ENCODE data around the gene SEC31A.

The SEC31A gene

DNA sequence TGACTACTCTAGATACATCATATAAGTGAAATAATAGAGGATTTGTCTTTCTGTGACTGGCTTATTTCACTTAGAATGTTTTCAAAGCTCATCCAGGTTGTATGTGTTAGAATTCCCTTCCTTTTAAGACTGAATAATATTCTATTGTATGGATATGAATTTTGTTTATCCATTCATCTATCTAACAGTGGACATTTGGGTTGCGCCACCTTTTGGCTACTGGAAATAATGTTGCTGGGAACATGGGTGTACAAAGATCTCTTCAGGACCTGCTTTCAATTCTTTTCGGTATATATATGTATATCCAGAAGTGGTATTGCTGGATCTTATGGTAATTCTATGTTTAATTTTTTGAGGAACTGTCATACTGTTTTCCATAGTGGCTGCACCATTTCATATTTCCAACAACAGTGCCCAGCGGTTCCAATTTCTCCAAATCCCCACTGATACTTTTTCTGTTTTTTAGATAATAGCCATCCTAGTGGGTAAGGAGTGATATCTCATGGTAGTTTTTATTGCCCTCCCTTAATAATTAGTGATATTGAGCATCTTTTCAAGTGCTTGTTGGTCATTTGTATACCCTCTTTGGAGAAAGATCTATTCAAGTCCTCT lies 88.9 kb downstream of the SEC31A start:
- no peak overlapping the region for H4K8ac ChIP-seq (ENCODE audit: low read depth, low read length)
- H2BK15ac ChIP-seq (replicated peaks; ENCODE audit: low read depth) = no peak overlapping the region
- no peak overlapping the region for H3K4me2 ChIP-seq (ENCODE audit: low read length)
- no peaks in the 10 kb centered on the region for H3K79me2 ChIP-seq (ENCODE audit: control insufficient read depth, insufficient read depth, low read length)
- H2BK120ac ChIP-seq (ENCODE audit: low read depth, low read length) = no peak overlapping the region
- no peak overlapping the region for H4K5ac ChIP-seq (ENCODE audit: low read length)
- H2AK5ac ChIP-seq (ENCODE audit: low read length) = no peak overlapping the region
- H3K9ac ChIP-seq (ENCODE audit: low read length) = no peak overlapping the region
- H3K4me3 ChIP-seq (ENCODE audit: low read length) = no peak overlapping the region
- H3K18ac ChIP-seq (ENCODE audit: low read length) = no peak overlapping the region
- H3K27me3 ChIP-seq (ENCODE audit: insufficient read depth, low read length, poor library complexity) = peaks cover 36% of the 10 kb centered on the region
- no peak overlapping the region for H3K56ac ChIP-seq (ENCODE audit: low read length)
- DNase-seq = no peak
- WGBS (ENCODE audit: extremely low coverage, insufficient coverage, low lambda C conversion rate) = no CpG with 5 or more reads among the region's 3 CpGs
- no peaks in the 10 kb centered on the region for H3K36me3 ChIP-seq (ENCODE audit: control insufficient read depth, insufficient read depth, low read length)
- no peak overlapping the region for H2BK5ac ChIP-seq (ENCODE audit: low read length)
- no peak overlapping the region for H3K23ac ChIP-seq (ENCODE audit: low read length)
- H3K27ac ChIP-seq (ENCODE audit: low read depth, low read length) = no peak overlapping the region
- H3K4me1 ChIP-seq (ENCODE audit: control insufficient read depth, low read depth, low read length) = peaks cover 2% of the 10 kb centered on the region
- no peaks in the 10 kb centered on the region for H3K79me1 ChIP-seq (ENCODE audit: low read length)
- no peak overlapping the region for H3K4ac ChIP-seq (ENCODE audit: low read depth, low read length)

DNA sequence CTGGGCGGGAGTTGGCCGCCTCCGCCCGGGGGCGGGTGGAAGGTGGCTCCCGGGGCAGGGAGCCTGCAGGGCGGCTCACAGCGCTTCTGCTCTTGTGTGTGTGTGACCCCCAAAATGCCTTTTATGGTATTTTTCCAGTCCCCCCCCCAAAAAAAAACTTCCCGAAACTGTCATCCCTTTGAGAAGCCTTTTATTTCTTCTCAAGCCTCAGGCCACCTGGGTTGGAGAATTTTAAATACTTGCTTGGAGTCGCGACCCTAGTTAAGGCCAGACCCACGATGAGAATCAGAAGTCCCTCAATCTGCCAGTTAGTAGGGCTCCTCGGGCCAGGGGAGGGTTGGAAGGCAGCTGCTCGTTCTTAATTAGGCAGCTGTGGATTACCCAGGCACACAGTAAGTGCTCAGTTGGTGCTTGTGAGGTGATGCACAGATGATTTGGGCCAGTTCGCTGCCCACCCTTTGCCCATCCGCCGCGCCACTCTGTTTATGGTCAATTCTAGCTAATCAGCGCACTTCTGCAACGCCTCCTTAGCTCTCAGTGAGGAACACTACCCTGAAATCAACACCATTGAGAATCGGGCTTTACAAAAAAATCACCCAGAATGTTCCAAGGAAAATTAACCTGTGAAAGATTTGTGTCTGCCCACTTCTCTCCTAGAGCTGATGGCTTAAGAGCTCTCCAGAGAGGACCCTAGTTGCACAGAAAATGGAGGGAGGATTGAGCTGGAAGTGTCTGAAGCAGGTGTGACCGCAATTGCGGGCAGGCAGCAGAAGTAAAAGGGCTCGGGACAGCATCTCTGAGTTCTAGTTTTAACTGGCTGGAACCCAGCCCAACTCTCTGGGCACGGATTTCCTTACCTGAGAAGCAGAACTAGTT lies 91.7 kb downstream of the SEC31A start:
- no CpG with 5 or more reads among the region's 25 CpGs for WGBS (ENCODE audit: extremely low coverage, insufficient coverage, low lambda C conversion rate)
- H3K27ac ChIP-seq (ENCODE audit: low read depth, low read length) = no peak overlapping the region

DNA sequence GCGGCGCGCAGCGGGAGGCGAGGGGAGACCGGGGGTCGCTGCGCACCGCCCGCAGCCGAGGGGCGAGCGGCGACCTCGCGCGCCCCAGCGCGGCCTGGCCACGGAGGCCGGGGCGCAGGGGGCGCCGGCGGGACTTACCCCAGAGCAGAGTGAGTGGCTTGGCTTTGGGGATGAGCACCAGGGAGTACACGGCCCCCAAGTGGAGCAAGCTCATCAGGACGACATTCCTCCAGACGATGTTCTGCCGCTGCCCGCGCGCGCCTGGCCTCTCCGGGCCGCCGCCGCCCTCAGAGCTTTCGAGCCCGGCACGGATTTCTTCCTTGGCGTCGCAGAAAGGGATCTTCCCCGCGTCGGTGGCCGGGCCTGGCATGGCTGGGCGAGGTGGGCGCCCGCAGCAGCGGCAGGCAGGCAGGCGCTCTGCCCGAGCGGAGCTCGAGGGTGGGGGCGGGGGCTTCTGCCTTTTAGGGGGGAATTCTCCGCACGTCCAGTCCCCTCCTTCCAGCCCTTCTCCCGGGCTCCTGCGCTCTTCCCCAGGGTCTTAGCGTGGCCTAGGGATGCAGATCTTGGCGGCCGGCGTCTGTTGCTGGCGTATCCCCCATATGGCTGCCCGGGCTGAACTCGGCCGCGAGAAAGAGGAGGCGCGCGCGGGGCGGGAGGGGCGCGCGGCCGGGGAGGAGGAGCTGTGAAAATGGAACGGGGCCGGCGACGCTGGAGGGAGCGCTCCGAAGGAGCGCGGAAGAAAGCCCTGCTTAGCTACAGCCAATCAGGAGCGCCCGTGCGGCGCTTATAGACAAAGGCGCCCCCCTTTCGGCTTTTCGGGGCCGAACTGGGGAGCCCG lies 92.6 kb downstream of the SEC31A start, which contains the start of gene SCD5:
TSS of gene SCD5 (minus strand) at position 629 of the 838 bp plus-strand sequence. CDS start at position 370, 259 bp downstream.
- DNase-seq = peak; percentile 54
- H3K18ac ChIP-seq (ENCODE audit: low read length) = peak within 1 kb of the TSS; percentile 43
- no peaks in the 10 kb centered on the region for H3K79me2 ChIP-seq (ENCODE audit: control insufficient read depth, insufficient read depth, low read length)
- H3K4me2 ChIP-seq (ENCODE audit: low read length) = peak within 1 kb of the TSS; percentile 70
- no peaks in the 10 kb centered on the region for H3K36me3 ChIP-seq (ENCODE audit: control insufficient read depth, insufficient read depth, low read length)
- no peak within 1 kb of the TSS for H2BK120ac ChIP-seq (ENCODE audit: low read depth, low read length)
- H4K8ac ChIP-seq (ENCODE audit: low read depth, low read length) = peak within 1 kb of the TSS; percentile 58
- H3K27ac ChIP-seq (ENCODE audit: low read depth, low read length) = no peak within 1 kb of the TSS
- H3K23ac ChIP-seq (ENCODE audit: low read length) = peak within 1 kb of the TSS; percentile 94
- H3K4me3 ChIP-seq (ENCODE audit: low read length) = peak within 1 kb of the TSS; percentile 50
- peaks cover 47% of the 10 kb centered on the region for H3K27me3 ChIP-seq (ENCODE audit: insufficient read depth, low read length, poor library complexity)
- H3K9ac ChIP-seq (ENCODE audit: low read length) = peak within 1 kb of the TSS; percentile 60
- H3K79me1 ChIP-seq (ENCODE audit: low read length) = no peaks in the 10 kb centered on the region
- H3K56ac ChIP-seq (ENCODE audit: low read length) = peak within 1 kb of the TSS; percentile 81
- H2BK5ac ChIP-seq (ENCODE audit: low read length) = no peak within 1 kb of the TSS
- no peak within 1 kb of the TSS for H2BK15ac ChIP-seq (replicated peaks; ENCODE audit: low read depth)
- H3K4me1 ChIP-seq (ENCODE audit: control insufficient read depth, low read depth, low read length) = peaks cover 2% of the 10 kb centered on the region
- H4K5ac ChIP-seq (ENCODE audit: low read length) = no peak within 1 kb of the TSS
- H2AK5ac ChIP-seq (ENCODE audit: low read length) = no peak within 1 kb of the TSS
- no peak within 1 kb of the TSS for H3K4ac ChIP-seq (ENCODE audit: low read depth, low read length)
- no CpG with 5 or more reads among the region's 94 CpGs for WGBS (ENCODE audit: extremely low coverage, insufficient coverage, low lambda C conversion rate)

More for the DNA sequence above, 91.7 kb downstream of the SEC31A start:
- H3K9ac ChIP-seq (ENCODE audit: low read length) = peak overlapping the region; percentile 38
- peak overlapping the region; percentile 68 for H3K56ac ChIP-seq (ENCODE audit: low read length)
- no peak for DNase-seq
- H4K5ac ChIP-seq (ENCODE audit: low read length) = no peak overlapping the region
- H3K4me1 ChIP-seq (ENCODE audit: control insufficient read depth, low read depth, low read length) = peaks cover 2% of the 10 kb centered on the region
- no peak overlapping the region for H3K23ac ChIP-seq (ENCODE audit: low read length)
- H2BK15ac ChIP-seq (replicated peaks; ENCODE audit: low read depth) = no peak overlapping the region
- no peak overlapping the region for H2BK120ac ChIP-seq (ENCODE audit: low read depth, low read length)
- H3K4ac ChIP-seq (ENCODE audit: low read depth, low read length) = no peak overlapping the region
- no peak overlapping the region for H2AK5ac ChIP-seq (ENCODE audit: low read length)
- H4K8ac ChIP-seq (ENCODE audit: low read depth, low read length) = peak overlapping the region; percentile 58
- H3K79me2 ChIP-seq (ENCODE audit: control insufficient read depth, insufficient read depth, low read length) = no peaks in the 10 kb centered on the region
- H3K4me2 ChIP-seq (ENCODE audit: low read length) = peak overlapping the region; percentile 64
- H3K4me3 ChIP-seq (ENCODE audit: low read length) = peak overlapping the region; percentile 19
- no peaks in the 10 kb centered on the region for H3K79me1 ChIP-seq (ENCODE audit: low read length)
- peaks cover 44% of the 10 kb centered on the region for H3K27me3 ChIP-seq (ENCODE audit: insufficient read depth, low read length, poor library complexity)
- no peak overlapping the region for H3K18ac ChIP-seq (ENCODE audit: low read length)
- H3K36me3 ChIP-seq (ENCODE audit: control insufficient read depth, insufficient read depth, low read length) = no peaks in the 10 kb centered on the region
- no peak overlapping the region for H2BK5ac ChIP-seq (ENCODE audit: low read length)

DNA sequence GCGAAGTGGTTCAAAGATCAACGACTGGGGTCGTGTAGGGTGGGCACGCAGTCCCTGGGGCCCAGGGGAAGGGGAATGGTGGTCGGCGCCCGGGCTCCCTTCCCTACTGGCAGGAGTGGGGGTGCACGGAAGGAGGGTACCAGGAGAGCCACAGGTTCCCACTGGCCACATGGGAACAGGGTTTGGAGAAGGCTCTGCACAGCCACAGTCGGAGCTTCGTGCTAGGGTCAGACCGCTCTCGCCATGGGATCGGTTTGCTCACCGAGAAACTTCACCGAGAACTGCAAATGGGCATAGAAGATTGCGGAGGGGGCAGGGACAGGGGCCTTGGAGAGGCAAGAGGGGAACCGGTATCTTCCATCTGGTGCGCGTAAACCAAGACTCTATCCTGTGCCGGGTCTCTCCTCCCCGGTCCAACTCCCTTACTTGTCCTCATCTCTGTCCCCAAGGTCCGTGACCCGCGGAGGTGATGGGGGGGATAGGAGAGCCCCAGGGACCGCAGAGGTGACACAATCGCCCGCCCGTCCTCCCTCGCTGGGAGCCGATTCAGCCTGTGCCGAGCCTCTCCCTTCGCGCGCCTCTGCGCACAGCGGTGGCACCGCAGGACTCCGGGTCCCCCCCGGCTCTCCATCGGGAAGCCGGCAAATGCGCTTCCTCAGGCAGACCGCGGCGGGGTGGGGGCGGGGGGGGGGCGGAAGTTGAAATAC lies 93.4 kb downstream of the SEC31A start:
- Histone ChIP-seq H3K27ac (ENCODE audit: low read depth, low read length) (no peak overlapping the region), H2BK5ac (ENCODE audit: low read length) (no peak overlapping the region), H2AK5ac (ENCODE audit: low read length) (no peak overlapping the region), H3K79me2 (ENCODE audit: control insufficient read depth, insufficient read depth, low read length) (no peaks in the 10 kb centered on the region), H3K27me3 (ENCODE audit: insufficient read depth, low read length, poor library complexity) (peaks cover 51% of the 10 kb centered on the region), H3K9ac (ENCODE audit: low read length) (peak overlapping the region; percentile 29), H3K4me2 (ENCODE audit: low read length) (peak overlapping the region; percentile 70), H3K18ac (ENCODE audit: low read length) (no peak overlapping the region), H2BK120ac (ENCODE audit: low read depth, low read length) (no peak overlapping the region), H3K36me3 (ENCODE audit: control insufficient read depth, insufficient read depth, low read length) (no peaks in the 10 kb centered on the region), H3K79me1 (ENCODE audit: low read length) (no peaks in the 10 kb centered on the region), H3K4me3 (ENCODE audit: low read length) (no peak overlapping the region), H4K5ac (ENCODE audit: low read length) (no peak overlapping the region), H2BK15ac (replicated peaks; ENCODE audit: low read depth) (no peak overlapping the region), H3K23ac (ENCODE audit: low read length) (peak overlapping the region; percentile 94), H3K4ac (ENCODE audit: low read depth, low read length) (no peak overlapping the region), H4K8ac (ENCODE audit: low read depth, low read length) (no peak overlapping the region), H3K4me1 (ENCODE audit: control insufficient read depth, low read depth, low read length) (peaks cover 2% of the 10 kb centered on the region), H3K56ac (ENCODE audit: low read length) (peak overlapping the region; percentile 67)
- DNase-seq = peak; percentile 55
- WGBS (ENCODE audit: extremely low coverage, insufficient coverage, low lambda C conversion rate) = no CpG with 5 or more reads among the region's 47 CpGs

DNA sequence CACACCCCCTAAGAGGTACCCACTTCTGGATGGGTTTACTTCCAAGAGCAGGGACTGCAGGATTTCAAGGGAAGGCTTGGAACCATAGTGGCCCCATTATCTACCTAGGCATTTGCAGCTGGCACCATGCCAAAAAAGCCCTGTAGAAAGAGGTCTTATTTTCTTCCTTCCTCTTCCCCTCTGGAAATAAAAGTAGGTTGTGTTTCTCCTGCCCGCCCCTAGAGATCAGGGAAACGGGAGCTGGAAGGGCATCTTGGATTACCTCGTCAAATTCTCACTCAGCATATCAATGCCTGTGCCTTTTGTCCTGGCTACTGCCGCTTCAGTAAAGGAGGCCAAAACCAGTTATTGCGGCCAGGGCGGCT lies 93.9 kb downstream of the SEC31A start:
- Histone ChIP-seq H3K27me3 (ENCODE audit: insufficient read depth, low read length, poor library complexity) (peaks cover 53% of the 10 kb centered on the region), H3K4ac (ENCODE audit: low read depth, low read length) (no peak overlapping the region), H3K56ac (ENCODE audit: low read length) (no peak overlapping the region), H3K9ac (ENCODE audit: low read length) (no peak overlapping the region), H4K8ac (ENCODE audit: low read depth, low read length) (no peak overlapping the region), H3K79me1 (ENCODE audit: low read length) (no peaks in the 10 kb centered on the region), H3K4me3 (ENCODE audit: low read length) (no peak overlapping the region), H3K18ac (ENCODE audit: low read length) (no peak overlapping the region), H4K5ac (ENCODE audit: low read length) (no peak overlapping the region), H2BK15ac (replicated peaks; ENCODE audit: low read depth) (no peak overlapping the region), H2BK120ac (ENCODE audit: low read depth, low read length) (no peak overlapping the region), H2AK5ac (ENCODE audit: low read length) (no peak overlapping the region), H3K4me1 (ENCODE audit: control insufficient read depth, low read depth, low read length) (peaks cover 2% of the 10 kb centered on the region), H3K27ac (ENCODE audit: low read depth, low read length) (no peak overlapping the region), H3K4me2 (ENCODE audit: low read length) (peak overlapping the region; percentile 70), H3K23ac (ENCODE audit: low read length) (no peak overlapping the region), H2BK5ac (ENCODE audit: low read length) (no peak overlapping the region), H3K36me3 (ENCODE audit: control insufficient read depth, insufficient read depth, low read length) (no peaks in the 10 kb centered on the region), H3K79me2 (ENCODE audit: control insufficient read depth, insufficient read depth, low read length) (no peaks in the 10 kb centered on the region)
- no peak for DNase-seq
- no CpG with 5 or more reads among the region's 6 CpGs for whole genome bisulfite sequencing (ENCODE audit: extremely low coverage, insufficient coverage, low lambda C conversion rate)
